NCI-H510A (cell line): Measurements from ENCODE around the gene FANK1.
A peak's percentile ranks its signal among the peaks of the same experiment; 100 is the strongest.

ENCODE experiments used
- DNase-seq: peaks from one replicate; lab custom pipeline; 2025; lab: John Stamatoyannopoulos, UW

FANK1 gene

DNA sequence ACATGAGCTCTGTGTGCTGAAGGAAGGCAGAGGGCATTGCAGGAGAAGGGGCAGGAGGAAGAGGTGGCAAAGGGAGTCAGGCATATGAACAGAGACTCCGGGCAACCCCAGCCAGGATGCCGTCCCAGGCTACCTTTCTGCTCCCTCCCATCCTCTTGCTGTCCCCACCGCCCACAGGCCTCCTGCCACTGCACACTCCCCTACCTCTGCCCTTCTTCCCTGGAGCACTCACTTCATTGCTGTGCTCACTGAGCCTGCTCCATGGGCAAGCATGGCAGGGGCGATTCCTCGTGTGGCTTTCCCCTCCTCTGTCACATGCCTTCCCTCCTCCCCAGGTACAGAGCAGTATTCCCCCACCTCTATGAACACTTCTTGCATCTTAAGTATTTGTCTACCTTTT lies 93.4 kb downstream of the FANK1 start:
- DNase-seq: no peak

GRCh38 chr10:125990974-125991373 lies 94.6 kb downstream of the FANK1 start:
- no peak for DNase-seq

- DNase-seq: no peak
Measured at GRCh38 chr10:125991392-125991791, 95.0 kb downstream of the FANK1 start.

DNA sequence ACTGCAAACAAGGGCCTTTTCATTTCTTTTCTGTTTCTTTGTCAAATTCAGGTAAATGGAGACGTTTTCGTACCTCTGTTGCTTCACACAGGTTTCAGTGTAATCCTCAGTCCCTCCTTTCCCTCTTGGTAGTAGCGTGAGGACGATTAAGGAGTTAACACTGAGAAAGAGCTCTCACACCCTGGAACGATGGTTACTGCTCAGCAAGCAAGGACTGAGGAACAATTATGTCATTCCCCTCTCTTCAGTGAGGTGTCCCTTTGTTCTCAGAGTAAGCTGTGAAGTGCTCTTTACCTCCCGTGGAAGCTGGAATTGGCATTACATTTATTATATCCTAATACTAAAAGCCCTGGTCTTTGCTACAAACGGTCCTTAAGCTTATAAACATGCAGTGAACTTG lies 95.9 kb downstream of the FANK1 start:
- DNase-seq: no peak

DNA sequence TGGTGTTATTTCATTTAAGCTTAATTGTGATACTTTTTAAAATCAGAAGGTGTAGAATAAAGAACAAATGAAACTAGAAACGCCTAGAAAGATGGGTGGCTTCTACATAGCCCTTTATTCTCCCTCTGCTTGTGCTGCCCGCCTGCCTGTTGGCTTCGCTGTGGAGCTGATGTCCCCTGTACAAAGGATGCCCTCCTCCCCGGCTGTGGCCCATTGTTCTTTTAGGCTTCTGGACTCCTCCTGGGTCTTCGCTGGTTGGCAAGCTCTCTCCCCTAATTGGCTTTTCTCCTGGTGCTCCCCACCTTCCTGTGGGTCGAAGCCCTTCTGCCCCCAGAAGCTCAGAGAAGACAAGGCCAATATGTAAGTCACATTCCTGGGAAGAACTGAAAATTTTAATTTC lies 98.2 kb downstream of the FANK1 start:
- DNase-seq: no peak

DNA sequence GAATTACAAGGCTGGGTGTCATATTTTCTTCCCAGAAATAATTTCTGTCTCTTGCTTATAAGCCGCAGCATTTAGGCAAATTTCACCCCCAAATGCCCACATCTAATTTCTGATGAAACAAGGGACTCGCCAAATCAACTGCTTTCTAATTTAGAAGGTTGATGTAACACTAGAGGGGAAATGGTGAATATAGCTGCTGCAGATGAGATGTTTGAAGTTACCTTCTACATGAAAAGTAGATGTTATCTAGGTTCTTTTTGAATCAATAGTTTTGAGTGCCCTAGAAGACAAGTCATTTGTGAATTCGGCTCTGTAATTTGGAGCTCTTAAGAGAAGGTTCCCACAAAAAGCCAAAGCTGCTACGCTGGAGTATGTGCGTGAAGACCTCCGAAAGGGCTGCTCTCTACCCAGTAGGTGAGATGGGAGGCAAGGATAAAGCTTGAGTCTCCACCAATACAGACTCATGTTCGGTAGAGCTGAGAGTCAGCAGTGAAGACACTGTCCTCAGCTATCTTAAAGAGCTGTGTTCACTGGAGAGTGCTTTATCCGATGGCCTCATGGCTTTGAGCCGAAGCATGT lies 99.5 kb downstream of the FANK1 start:
- no peak for DNase-seq

DNA sequence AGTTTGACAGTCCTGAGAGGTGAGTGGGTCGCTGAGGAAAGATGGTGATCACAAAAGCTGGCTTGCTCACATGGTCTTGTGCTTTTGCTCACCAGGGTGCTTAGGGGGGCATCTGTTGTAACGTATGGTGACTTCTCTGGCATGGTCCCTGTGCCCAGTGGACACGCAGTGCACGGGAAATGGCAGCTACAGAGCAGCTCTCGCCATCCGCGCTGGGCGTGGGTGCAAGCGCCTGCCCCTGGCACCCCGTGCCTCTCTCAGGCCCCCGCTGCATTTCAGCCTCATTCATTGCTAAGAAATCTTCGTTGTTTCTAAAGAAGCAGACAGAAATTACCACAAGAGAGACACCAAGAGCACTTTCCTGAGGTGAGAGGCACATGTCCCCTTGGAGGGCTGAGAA lies 101.2 kb downstream of the FANK1 start:
- DNase-seq: no peak

- no peak for DNase-seq
Measured at GRCh38 chr10:125999694-126000093, 103.3 kb downstream of the FANK1 start.

DNA sequence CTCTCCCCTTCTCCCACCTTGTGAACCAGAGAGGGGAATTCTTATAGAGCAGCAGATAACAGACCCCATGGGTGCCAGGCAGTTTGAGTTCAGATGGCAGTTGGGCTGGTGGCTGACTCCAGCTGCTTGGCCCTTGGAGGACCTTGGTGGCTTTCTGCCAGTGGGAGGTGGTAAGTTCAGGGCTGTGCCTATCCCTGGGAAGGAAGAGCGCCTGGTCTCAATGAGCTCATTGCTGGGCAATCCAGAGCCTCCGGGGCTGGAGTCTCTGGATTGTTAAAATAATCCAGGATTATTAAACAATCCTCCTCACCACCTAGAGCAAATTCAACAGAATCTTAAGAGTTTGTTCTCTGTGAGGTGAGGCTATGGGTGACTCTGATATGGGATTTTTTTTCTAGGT lies 105.2 kb downstream of the FANK1 start:
- no peak for DNase-seq

GRCh38 chr10:126004752-126005151 lies 108.4 kb downstream of the FANK1 start:
- no peak for DNase-seq

DNA sequence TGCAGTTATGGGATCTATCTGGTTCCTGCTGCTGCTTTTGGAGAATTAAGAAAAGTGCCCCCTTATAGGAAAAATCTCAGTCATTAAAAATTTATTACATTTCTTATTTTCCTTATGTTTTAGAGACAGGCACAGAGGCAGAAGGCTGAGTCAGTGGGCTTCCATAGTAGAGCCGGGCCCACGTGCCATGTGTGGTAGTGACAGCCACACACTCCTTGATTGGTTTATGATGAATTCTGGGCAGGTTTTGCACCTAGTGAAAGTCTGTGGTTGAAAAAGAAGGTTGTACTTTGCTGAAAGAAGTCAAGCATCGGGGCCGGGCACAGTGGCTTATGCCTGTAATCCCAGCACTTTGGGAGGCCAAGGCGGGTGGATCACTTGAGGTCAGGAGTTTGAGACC lies 109.9 kb downstream of the FANK1 start:
- no peak for DNase-seq

- peak; percentile 24 for DNase-seq
Measured at GRCh38 chr10:126006906-126007305, 110.5 kb downstream of the FANK1 start.

DNA sequence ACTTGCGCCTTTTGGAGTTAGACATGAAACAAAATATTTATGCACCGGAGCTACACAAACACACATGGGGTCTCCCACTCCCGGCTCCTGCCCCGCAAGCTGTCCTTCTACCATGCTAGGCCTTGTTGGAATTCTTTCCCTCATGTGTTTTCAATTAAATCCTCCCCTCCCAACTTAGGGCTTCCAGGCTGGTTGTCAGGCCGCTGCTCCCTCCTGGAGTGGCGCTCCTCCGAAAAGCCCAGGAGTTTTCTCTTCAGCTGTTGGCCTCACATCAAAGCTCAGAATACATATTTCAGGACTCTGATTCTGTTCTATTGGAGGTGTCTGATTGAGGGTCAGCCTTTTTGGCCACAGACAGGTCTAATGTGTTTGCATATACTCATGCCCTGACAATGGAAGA lies 113.3 kb downstream of the FANK1 start:
- no peak for DNase-seq

DNA sequence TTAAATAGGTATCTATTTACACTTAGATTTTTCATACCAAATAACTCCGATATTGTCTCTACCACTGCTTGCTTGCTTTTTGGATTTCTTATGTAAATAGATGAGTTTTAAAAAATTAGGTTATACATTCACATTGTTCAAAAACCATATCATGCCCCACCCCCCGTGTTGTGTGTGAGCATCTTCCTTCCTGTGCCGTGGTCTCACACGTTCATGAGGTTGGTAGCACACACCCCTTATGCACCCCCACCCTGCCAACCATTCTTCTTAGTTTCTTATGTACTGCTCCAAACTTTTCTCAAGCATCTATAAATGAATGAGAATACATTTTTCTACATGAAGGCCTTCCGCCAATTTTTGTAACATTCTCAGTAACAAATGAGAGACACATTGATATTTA lies 115.6 kb downstream of the FANK1 start:
- DNase-seq: no peak

DNA sequence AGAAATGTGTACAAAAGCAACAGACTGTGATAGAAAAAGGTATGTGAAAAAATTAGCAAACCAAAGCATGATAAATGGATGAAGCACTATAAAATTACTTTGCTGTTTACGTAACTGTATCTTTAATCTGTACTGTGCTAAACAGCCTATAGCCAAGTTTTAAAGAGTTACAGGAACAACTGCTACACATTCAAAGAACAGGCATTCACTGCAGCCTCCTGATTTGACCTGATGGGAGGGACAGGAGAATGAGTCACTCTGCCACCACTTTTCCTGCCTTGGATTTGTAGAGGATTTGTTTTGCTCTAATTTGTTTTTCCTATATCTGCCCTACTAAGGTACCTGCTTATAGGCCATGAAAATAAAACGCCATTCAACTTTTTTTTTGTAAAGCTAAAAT lies 116.1 kb downstream of the FANK1 start:
- no peak for DNase-seq

DNA sequence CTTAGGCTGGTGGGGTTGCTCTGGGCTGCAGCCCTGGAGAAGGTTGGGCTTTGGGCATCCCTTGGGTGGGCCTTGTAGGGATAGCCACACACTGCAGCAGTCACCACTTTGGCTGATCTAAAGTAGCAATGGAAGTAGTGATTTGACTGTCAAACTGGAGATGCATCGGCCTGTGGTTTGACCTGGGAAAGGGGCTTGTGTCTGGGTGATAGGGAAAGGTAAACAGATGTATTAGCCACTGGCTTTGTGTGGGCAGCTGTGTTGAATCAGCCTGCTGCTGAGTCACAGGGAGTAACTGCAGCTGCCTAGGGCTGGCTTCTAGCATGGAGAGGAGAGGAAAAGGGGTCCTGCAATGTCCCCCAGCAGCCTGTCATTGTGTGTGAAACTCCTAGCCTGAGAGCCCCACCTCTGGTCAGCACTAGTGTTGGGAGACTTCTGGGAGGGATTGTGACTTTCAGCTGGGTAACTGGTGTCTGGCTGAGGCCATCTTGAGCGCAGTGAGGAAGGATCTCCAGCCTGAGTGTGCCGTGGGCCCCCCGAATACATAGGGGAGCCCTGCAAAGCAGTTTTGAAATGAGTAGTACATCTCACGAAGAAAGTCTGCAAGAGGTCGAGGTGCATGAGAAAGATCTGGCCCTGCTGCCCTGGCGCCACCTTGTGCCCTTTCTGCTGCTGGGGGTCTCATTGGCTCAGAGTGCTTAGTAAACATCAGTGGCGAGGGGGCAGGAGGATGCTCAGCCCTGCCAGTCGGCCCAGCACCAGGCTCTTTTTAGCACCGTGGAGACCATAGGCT lies 117.3 kb downstream of the FANK1 start:
- DNase-seq: no peak

- DNase-seq: no peak
Measured at GRCh38 chr10:126014309-126014708, 117.9 kb downstream of the FANK1 start.

DNA sequence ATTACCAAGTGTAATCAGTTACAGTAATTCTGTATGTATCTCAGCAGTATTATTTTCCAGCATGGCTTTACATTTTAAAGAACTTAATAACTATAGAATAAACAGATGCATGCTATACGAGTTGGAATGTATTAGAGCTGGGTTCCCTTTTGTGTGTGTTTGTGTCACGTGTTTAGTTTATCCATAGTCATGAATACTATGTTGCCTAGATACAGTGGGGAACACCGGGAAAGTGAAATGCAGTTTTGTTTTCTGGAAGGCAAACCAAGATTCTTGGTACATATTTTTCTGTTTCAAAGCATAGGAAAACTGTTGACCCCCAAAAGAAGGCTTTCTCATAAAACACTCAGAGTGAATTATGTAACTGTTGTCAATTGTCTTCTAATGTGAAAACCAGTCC lies 119.0 kb downstream of the FANK1 start:
- no peak for DNase-seq

DNA sequence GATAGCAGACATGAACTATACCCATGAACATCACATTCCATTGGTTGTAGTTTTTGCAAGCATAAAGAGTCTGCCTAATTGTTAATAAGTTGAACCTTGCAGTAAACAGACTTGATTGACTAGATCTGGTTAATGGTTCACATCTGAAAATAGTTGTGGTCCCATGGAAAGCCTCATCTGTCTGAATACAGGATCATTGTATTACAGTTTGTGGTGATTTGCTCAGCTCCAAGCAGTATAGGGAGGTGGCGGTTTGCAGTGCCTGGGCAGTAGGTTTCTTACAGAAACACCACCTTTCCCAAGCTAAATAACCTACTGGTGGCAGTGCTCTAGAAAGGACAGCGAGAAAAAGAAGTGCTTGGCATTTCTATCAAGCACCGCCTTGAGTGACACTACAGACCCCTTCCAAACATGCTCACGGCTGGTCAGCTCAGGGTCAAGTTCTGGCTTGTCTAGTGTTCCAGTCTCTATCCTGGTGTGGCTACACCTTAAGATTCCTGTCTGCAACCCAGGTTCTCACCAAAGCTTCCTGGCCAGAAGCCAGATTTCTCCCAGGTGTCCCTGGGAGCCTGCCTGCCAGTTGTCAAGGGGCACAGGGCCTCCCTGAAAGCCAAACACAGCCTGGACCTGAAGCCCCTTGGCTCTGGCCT lies 119.9 kb downstream of the FANK1 start:
- DNase-seq: no peak

- no peak for DNase-seq
Measured at GRCh38 chr10:126016882-126017281, 120.5 kb downstream of the FANK1 start.

GRCh38 chr10:126017961-126018560 lies 121.7 kb downstream of the FANK1 start:
- DNase-seq: no peak

DNA sequence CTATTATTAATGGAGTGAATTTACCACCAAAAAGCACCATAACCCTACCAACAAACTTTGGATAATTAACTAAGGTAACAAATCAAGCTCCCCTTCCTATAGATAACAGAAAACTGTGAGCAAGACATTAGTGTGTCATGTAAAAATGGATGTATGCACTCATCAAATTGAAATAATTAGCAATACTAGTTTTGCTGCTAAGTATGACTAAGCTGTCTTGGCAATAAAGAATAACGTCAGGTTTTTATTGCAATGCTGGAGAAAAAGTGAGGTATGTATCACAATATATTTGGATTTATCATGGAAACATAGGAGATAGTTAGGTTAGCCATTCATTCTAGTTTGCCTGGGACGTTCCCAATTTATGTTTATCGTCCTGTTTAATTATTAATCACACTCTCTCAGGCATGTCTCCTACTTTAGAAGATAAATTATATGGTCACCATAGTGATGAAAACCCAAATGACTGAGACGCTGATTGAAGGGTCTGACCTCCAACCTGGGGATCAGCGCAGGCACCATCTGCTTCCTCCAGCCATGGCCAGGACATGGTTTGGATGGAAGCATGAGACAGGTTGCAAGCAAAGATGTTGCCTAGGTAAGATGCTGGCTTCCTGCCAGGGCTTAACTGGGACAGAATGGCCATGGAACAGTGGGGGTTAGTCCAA lies 125.6 kb downstream of the FANK1 start:
- no peak for DNase-seq

- DNase-seq: no peak
Measured at GRCh38 chr10:126022841-126023240, 126.5 kb downstream of the FANK1 start.
